ENCODE data around the gene SLC44A3.

SLC44A3 gene

DNA sequence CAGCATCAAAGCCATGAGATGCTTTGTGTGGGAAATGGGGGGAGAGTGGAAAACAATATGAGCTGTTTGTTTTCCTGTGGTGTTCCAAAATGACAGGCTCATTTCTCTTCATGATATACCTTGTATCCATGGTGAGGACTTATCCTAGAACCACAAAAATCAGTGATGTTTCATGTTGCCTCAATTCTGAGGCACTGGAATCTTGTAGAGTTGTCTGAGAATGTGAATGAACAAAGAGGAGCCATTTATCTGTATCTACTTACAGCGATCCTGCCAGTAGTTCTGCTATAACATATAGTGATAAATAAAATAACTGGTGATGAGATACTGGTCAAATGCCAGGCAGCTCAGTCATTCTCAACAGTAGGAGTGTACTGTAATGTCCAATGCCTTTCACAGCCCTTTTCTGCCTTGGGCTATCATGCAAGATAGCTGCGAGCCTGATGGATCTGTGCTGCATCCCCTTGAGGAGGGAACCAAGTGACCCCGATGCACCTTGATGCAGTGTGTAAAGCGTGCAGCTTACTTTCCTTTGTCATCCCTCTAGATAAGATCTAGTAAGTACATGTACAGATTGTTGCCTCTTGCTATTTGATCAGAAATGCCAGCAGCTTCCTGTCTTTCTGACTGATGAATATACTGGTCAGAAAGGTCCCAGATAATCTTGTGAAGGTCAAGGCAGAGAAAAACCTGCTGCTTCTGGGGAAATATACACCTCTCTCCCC is 52.8 kb downstream of the SLC44A3 start:
- CTCF ChIA-PET: interaction anchor here (1.3 to 10.8 kb wide), 5 partner anchors 9 to 168 kb away, joined by 3 to 84 read pairs (median 12); no protein-coding TSS in a partner anchor
- H3K4me3 ChIP-seq (ENCODE audit: low read depth, low read length): no peak overlapping the region
- POLR2A ChIA-PET: interaction anchor here (0.7 kb wide), 1 partner anchor 13 kb away, joined by 3 read pairs; no protein-coding TSS in a partner anchor
- TF ChIP-seq, protein P1, sequence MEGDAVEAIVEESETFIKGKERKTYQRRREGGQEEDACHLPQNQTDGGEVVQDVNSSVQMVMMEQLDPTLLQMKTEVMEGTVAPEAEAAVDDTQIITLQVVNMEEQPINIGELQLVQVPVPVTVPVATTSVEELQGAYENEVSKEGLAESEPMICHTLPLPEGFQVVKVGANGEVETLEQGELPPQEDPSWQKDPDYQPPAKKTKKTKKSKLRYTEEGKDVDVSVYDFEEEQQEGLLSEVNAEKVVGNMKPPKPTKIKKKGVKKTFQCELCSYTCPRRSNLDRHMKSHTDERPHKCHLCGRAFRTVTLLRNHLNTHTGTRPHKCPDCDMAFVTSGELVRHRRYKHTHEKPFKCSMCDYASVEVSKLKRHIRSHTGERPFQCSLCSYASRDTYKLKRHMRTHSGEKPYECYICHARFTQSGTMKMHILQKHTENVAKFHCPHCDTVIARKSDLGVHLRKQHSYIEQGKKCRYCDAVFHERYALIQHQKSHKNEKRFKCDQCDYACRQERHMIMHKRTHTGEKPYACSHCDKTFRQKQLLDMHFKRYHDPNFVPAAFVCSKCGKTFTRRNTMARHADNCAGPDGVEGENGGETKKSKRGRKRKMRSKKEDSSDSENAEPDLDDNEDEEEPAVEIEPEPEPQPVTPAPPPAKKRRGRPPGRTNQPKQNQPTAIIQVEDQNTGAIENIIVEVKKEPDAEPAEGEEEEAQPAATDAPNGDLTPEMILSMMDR (IDR thresholded peaks at IDR 0.05; ENCODE audit: insufficient read depth, low read length, missing control alignments): no peak
- DNase-seq (ENCODE audit: low read depth, low spot score): no peak

DNA sequence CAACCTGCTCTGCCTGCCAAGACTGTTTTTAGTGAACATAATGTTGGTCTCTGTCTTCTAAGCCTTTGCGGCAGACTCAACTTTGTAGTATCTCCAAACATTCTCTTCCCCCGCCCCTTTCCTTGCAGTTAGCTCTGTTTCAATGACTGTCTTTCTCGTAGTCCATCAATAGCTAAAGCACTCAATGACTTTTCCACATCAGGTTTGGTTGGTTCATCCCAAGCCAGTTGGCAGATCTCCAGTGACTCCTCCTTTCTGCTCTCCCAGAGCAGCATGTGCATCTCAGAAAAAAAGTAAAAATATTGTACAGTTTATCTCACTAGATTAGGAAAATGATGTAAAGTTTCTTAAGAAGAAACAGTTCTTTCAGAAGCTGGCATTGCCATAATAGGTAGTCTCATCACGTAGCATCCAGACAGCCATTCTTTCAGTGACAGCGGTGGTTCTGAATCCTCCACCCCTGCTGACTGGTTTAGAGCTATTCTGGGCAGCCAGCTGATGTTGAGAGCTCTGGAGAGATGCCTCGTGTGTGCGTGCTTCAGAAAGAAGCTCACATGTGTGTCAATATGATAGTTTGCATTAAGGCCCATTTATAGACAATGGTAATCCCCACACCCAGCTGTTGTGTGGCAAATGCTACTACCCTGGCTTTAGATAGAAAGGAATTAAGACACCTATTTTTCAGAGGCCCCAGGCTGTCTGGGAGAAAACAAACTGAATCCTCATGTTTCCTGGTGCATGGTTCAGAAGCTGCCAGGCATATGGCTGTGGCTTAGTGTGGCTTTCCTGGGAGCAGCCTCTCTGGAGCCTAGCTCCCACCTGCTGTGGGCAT is 53.6 kb downstream of the SLC44A3 start:
- no peak for DNase-seq (ENCODE audit: low read depth, low spot score)
- no peak overlapping the region for H3K4me3 ChIP-seq (ENCODE audit: low read depth, low read length)
- ChIA-PET POLR2A (interaction anchor here (1.0 kb wide), 1 partner anchor 17 kb away, joined by 3 read pairs; no protein-coding TSS in a partner anchor), CTCF (interaction anchor here (1.4 to 10.8 kb wide), 7 partner anchors 10 to 170 kb away, joined by 3 to 84 read pairs (median 8); no protein-coding TSS in a partner anchor)
- TF ChIP-seq, protein P1 (IDR thresholded peaks at IDR 0.05; ENCODE audit: insufficient read depth, low read length, missing control alignments): no peak

DNA sequence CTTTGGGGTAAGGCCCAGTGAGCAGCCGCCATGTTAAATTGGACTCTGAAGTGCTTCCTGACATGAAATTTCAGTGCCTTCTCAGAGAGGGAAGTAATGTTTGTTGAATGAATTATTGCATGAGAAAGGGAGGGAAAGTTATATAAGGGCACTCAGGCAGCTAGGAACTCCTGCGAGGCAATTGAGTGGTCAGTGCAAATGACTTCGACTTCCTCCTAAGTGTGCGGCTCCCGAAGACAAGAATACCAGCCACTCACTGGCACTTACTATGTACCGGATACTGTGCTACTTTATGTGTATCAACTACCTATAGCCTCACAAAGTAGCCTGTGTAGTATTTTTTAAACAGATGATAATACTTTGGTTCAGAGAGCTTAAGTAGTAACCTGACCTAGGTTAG is 54.3 kb downstream of the SLC44A3 start:
- ChIA-PET POLR2A (interaction anchor here (1.0 kb wide), 1 partner anchor 18 kb away, joined by 3 read pairs; no protein-coding TSS in a partner anchor), CTCF (interaction anchor here (1.4 to 10.8 kb wide), 6 partner anchors 11 to 169 kb away, joined by 4 to 84 read pairs (median 10); no protein-coding TSS in a partner anchor)
- no peak overlapping the region for H3K4me3 ChIP-seq (ENCODE audit: low read depth, low read length)
- no peak for DNase-seq (ENCODE audit: low read depth, low spot score)
- TF ChIP-seq, protein P1 (IDR thresholded peaks at IDR 0.05; ENCODE audit: insufficient read depth, low read length, missing control alignments): no peak

DNA sequence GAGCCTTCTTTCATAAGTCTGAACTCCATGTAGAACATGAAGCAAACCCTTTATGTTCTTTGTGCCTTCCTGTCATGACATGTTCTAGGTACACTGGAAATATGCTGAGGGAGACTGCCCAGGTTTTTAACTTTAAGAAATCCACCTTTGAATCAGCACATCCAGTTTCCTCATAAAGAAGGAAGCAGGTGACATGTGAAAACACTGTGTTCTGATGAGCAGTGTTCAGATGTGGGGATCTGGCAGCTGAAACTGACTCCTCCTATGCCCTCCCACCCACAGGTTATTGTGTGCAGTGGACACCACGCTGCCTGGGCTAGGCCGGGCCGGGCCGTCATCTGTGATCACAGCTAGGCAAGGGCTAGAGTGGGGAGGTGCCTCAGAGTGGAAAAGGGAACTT is 55.6 kb downstream of the SLC44A3 start:
- CTCF ChIA-PET: interaction anchor here (1.5 to 10.8 kb wide), 3 partner anchors 21 to 167 kb away, joined by 4 to 84 read pairs (median 5); no protein-coding TSS in a partner anchor
- POLR2A ChIA-PET: no interaction called here
- TF ChIP-seq, protein P1 (IDR thresholded peaks at IDR 0.05; ENCODE audit: insufficient read depth, low read length, missing control alignments): no peak
- no peak for DNase-seq (ENCODE audit: low read depth, low spot score)
- no peak overlapping the region for H3K4me3 ChIP-seq (ENCODE audit: low read depth, low read length)

DNA sequence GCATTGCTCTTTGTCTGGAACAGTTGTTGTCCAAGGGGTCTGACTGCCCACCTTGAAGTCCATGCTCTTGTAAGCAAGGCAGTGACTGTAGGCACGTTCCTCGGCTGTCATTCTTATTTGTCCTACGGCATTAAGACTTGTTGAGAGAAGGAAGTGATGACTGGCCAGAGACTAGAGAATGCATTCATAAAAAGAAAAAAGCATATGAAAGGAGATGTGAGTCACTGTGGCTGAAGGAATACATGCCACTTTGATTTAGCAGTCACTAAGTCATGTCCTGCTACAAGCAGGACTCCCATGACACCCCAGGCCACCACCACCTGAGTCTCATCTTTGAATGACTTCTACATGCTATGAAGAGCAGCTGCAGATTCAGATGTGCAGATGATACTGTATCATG is 56.2 kb downstream of the SLC44A3 start:
- CTCF ChIA-PET: interaction anchor here (1.3 to 10.8 kb wide), 4 partner anchors 16 to 167 kb away, joined by 4 to 84 read pairs (median 4); no protein-coding TSS in a partner anchor
- TF ChIP-seq, protein P1 (IDR thresholded peaks at IDR 0.05; ENCODE audit: insufficient read depth, low read length, missing control alignments): no peak
- POLR2A ChIA-PET: no interaction called here
- H3K4me3 ChIP-seq (ENCODE audit: low read depth, low read length): no peak overlapping the region
- no peak for DNase-seq (ENCODE audit: low read depth, low spot score)

Data from AG04449 (cell line).